Pancreas (tissue), 10 donors: ENCODE results near the gene DBNDD2. TPM values are rescaled to one million over a fixed set of nuclear protein-coding genes. Genes with fewer than 3 reads are reported as not detected.

Experiments
- ATAC-seq, 4 donors: fragments of 200-7000 bp; cut with Tn5 transposase; one replicate each; pipeline versions ENCODE4 v1.8.0 to v1.9.1; 2020; ENCODE audit warnings: mild to moderate bottlenecking in 4 of 4, moderate library complexity in 4 of 4
- DNase-seq, 6 donors: peaks; one replicate each; pipeline ENCODE4 v3.0.0-alpha.2; 2020
- FAIRE-seq: peaks from 2 replicates; lab custom pipeline; 2012; peaks lifted over from hg19 to GRCh38; lab: Jason Lieb, UNC
- H3K27ac ChIP-seq, 4 donors: fragments of 200-600 bp; sonication (generic); 1 replicate in 3 of 4; 2 replicates in 1 of 4; pipeline versions ENCODE4 v1.5.0 to v1.8.0; 2020
- H3K27me3 ChIP-seq, 4 donors: fragments of 200-600 bp; one replicate each; pipeline ENCODE4 v1.8.0; 2021
- H3K36me3 ChIP-seq, 3 donors: fragments of 200-600 bp; sonication (generic) in 1 of 3; one replicate each; pipeline versions ENCODE4 v1.5.0 to v1.8.0; 2020 to 2021
- H3K4me1 ChIP-seq, 3 donors: fragments of 200-600 bp; one replicate each; pipeline ENCODE4 v1.8.0; 2021
- H3K4me3 ChIP-seq, 4 donors: fragments of 200-600 bp; sonication (generic) in 2 of 4; one replicate each; pipeline versions ENCODE4 v1.5.0 to v1.8.0; 2020 to 2021
- H3K9me3 ChIP-seq, 4 donors: fragments of 200-600 bp; one replicate each; pipeline ENCODE4 v1.8.0; 2021
- WGBS, 2 donors: extraction: QIAGEN DNeasy Blood & Tissue Kit; methylation state at CpG; one replicate each; pipeline ENCODE4 v1.1.7; 2013; 5-methylcytosine and 5-hydroxymethylcytosine counted together
- intact Hi-C, 3 donors: fragments of 100-400 bp; cut with DNase I; formaldehyde crosslinking; loops; one replicate each; pipeline versions ENCODE4 v1.11.1 to v1.14.2; 2022
- polyA plus RNA-seq, 2 donors: library from polyadenylated mRNA; stranded (reverse); fragments of 200-250 nt; gene quantifications; one replicate each; pipeline ENCODE4 v1.2.3, GENCODE V29; 2013
- total RNA-seq, 6 donors: library from RNA; stranded (reverse); fragmentation: NEBNext Ultra II Directional in 4 of 6; extraction: Animal tissue kit (Norgen Biotek cat#: 25700) in 4 of 6; gene quantifications; one replicate each; pipeline versions ENCODE4 v1.2.1 to v1.2.4, GENCODE V29; 2021 to 2023
- TF ChIP-seq, protein P1 (sequence below), 4 donors: fragments of 200-600 bp; sonication (generic) in 3 of 4; IDR thresholded peaks; one replicate each; pipeline versions ENCODE4 v1.5.0 to v1.8.0; 2021; ENCODE audit warnings: antibody characterized with exemption in 4 of 4
- donor health status: healthy with polysubstance abuse.
- donor health status: DM: no; HTN: no; CAD: no; lungs with moderate emphysema.
- donor health status: DM: no; HTN: no; CAD: no.
- donor health status: control.
- donor health status: control.
- donor health status: Bipolar disorder and iron deficiency.
- donor health status: DM: yes; HTN: yes; CAD: no.
- donor health status: DM: no; HTN: no; CAD: no.
- donor health status: DM: no; HTN: no; CAD: no.
- donor health status: DM: yes; HTN: yes; CAD: no.

Gene DBNDD2, protein sequence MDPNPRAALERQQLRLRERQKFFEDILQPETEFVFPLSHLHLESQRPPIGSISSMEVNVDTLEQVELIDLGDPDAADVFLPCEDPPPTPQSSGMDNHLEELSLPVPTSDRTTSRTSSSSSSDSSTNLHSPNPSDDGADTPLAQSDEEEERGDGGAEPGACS
- total RNA-seq: 10 to 100 TPM; 11.6 to 25.7 (median 17.9) TPM
- polyA plus RNA-seq: 10 to 100 TPM; 21.2 to 31.0 TPM

DNA sequence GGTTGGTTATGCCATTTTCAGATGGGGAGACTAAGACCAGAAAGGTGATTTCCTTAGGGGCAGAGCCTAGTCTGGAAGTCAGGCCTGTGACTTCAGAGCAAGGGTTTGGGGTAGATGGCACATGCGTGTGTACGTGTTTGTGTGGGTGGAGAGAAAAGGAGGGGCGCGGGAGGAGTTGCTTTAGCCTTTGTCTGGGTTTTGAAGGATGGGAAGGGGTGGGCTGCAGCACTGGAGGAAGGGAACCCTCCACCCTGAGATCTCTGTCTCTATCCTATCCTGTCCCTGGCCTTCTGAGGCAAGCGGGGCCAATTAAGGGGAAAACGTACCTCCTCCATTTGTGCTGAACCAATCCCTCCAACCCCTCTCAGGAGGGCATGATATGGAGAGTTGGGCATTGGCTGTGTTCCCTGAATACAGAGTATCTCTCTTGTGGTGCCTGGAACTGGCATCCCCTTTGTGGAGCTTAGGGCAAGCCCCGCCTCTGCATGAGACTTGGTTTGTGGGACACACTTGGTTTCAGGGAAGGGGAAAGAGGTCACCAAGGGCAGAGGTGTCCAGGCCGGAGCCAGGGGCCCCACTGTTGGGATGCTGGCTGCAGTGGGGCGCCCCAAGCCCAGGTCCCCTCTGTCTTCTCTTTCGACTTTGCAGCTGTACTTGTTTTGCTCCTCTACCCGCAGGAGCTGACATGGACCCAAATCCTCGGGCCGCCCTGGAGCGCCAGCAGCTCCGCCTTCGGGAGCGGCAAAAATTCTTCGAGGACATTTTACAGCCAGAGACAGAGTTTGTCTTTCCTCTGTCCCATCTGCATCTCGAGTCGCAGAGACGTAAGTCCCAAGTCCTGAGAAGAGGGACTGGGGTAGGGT lies at the start of gene DBNDD2:
DBNDD2 (plus strand) TSS at position 507 of the 863 bp plus-strand sequence; CDS start at position 686, 179 bp downstream.
- intact Hi-C loops: no loop called here
- Histone ChIP-seq H3K9me3 (no peaks in the 10 kb centered on the region), H3K27ac (peak within 1 kb of the TSS in 3 of 4 donors; percentile 49 to 80 (median 72)), H3K27me3 (no peaks in the 10 kb centered on the region), H3K36me3 (peaks cover 0 to 6% (median 0%) of the 10 kb centered on the region in 3 donors), H3K4me1 (peaks cover 0 to 3% (median 0%) of the 10 kb centered on the region in 3 donors), H3K4me3 (peak within 1 kb of the TSS; percentile 34 to 95 (median 72))
- ATAC-seq (no peak), FAIRE-seq (no peak), DNase-seq (peak in 1 of 6 donors; percentile 35)
- 91 to 92% methylated on average over 21 of the region's 21 CpGs for WGBS, 2 donors
- TF ChIP-seq, protein P1, sequence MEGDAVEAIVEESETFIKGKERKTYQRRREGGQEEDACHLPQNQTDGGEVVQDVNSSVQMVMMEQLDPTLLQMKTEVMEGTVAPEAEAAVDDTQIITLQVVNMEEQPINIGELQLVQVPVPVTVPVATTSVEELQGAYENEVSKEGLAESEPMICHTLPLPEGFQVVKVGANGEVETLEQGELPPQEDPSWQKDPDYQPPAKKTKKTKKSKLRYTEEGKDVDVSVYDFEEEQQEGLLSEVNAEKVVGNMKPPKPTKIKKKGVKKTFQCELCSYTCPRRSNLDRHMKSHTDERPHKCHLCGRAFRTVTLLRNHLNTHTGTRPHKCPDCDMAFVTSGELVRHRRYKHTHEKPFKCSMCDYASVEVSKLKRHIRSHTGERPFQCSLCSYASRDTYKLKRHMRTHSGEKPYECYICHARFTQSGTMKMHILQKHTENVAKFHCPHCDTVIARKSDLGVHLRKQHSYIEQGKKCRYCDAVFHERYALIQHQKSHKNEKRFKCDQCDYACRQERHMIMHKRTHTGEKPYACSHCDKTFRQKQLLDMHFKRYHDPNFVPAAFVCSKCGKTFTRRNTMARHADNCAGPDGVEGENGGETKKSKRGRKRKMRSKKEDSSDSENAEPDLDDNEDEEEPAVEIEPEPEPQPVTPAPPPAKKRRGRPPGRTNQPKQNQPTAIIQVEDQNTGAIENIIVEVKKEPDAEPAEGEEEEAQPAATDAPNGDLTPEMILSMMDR (IDR thresholded peaks at IDR 0.05): no peak

DNA sequence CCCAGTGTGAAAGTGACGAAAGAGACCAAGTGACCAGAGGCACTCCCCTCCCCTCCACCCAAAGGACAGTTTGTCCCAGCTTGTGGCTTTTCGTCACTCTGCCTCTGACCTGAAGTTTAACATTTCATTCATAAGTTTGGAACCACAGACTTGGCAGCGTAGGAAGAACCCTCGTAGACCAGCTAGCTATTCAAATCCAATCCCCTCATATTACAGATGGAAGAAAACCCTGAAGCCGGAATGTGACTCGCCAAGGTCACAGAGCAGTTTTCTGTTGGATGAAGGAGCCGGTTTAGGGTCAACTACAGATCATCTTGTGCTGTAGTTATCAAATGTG lies 49.1 kb upstream of the DBNDD2 start:
- 61 to 64% methylated on average over 7 of the region's 7 CpGs for WGBS, 2 donors
- Histone ChIP-seq H3K9me3 (no peaks in the 10 kb centered on the region), H3K4me1 (peaks cover 5 to 60% (median 12%) of the 10 kb centered on the region in 3 donors), H3K36me3 (no peaks in the 10 kb centered on the region), H3K27me3 (no peaks in the 10 kb centered on the region), H3K4me3 (no peak overlapping the region), H3K27ac (peak overlapping the region; percentile 17 to 97 (median 82))
- TF ChIP-seq, protein P1 (IDR thresholded peaks at IDR 0.05): no peak
- DNase-seq (no peak), ATAC-seq (no peak), FAIRE-seq (no peak)
- intact Hi-C loops: no loop called here

DNA sequence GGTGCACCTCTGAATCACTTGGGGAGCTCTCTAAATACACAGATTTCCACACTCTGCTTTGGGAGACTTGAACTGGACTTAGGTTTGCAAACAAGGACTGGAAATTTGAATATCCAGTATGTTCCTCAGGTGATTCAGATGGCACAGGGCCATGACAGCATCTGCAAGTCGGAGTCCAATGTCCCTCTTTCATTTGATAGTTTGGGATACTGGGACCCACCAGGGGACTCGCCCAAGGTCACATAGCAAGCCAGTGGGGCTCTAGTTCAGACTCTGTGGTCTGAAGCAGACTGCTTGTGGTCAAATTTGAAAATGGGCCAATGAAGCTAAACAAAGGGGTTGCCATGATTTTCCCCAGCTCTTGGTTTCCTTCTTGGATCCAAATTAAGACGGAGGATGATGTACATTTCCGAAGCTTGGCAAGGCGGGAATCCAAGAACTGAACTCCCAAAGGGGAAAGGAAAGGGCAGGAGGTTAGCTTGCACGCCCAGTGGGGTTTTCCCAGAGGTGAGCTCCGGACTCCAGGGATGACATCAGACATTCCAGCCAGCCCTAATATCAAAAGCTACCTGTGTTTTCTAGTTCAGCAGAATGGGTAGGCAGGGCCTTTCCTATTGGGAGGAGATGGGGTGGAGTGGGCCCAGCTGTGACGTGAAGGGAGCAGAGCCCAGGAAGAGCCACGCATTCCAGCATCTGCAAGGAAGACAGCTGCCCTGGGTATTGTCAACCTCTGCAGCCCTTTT lies 48.5 kb upstream of the DBNDD2 start:
- intact Hi-C loops: no loop called here
- Histone ChIP-seq H3K36me3 (no peaks in the 10 kb centered on the region), H3K27me3 (no peaks in the 10 kb centered on the region), H3K27ac (peak overlapping the region; percentile 17 to 97 (median 82)), H3K4me3 (no peak overlapping the region), H3K9me3 (no peaks in the 10 kb centered on the region), H3K4me1 (peaks cover 5 to 63% (median 12%) of the 10 kb centered on the region in 3 donors)
- DNase-seq (peak in 1 of 6 donors; percentile 72), FAIRE-seq (no peak), ATAC-seq (peak in 3 of 4 donors; percentile 2 to 24 (median 8))
- TF ChIP-seq, protein P1 (IDR thresholded peaks at IDR 0.05): no peak
- WGBS, 2 donors: 57 to 65% methylated on average over 9 of the region's 9 CpGs

DNA sequence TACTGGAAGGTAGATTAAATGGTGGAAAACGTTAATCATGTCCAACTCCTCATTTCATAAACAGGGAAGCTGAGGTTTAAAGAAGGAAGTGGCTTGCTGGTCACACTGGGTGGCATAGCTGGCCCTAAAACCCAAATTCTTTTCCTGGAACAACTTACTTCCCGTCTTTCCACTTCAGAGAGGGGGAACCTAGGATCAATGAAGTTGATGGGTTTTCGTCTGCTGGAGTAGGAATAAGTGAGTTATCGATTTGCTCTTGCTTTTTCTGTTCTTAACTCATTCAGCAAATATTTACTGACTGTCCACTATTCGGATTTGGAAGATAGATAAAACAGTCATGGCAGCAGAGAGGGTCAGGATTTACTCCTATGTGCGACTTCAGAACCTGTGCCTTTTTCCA lies 46.3 kb upstream of the DBNDD2 start:
- TF ChIP-seq, protein P1 (IDR thresholded peaks at IDR 0.05): no peak
- 17 to 25% methylated on average over 6 of the region's 6 CpGs for WGBS, 2 donors
- no peak for DNase-seq
- intact Hi-C loops: no loop called here
- no peak overlapping the region for H3K4me3 ChIP-seq
- no peak for ATAC-seq
- peaks cover 5 to 63% (median 12%) of the 10 kb centered on the region in 3 donors for H3K4me1 ChIP-seq
- FAIRE-seq: no peak
- H3K9me3 ChIP-seq: no peaks in the 10 kb centered on the region
- H3K27ac ChIP-seq: peak overlapping the region in 2 of 4 donors; percentile 94 to 97
- peaks cover 0 to 4% (median 0%) of the 10 kb centered on the region in 3 donors for H3K36me3 ChIP-seq
- H3K27me3 ChIP-seq: no peaks in the 10 kb centered on the region
